Fibroblast of mammary gland (primary cell): ENCODE data around the gene TBCEL.

Experiments used
- DNase-seq: peaks from one replicate; pipeline ENCODE4 v3.0.0-alpha.2; 2010; ENCODE audit warnings: low read depth
- H3K4me3 ChIP-seq: 2 replicates; pipeline ENCODE4 v1.5.1; 2011; ENCODE audit warnings: low read depth, mild to moderate bottlenecking, low read length, moderate library complexity; ENCODE audit not compliant: control insufficient read depth
- TF ChIP-seq, protein P1 (sequence below): conservative IDR thresholded peaks from 2 replicates; pipeline ENCODE4 v1.5.1; 2011; ENCODE audit warnings: low read depth, low read length, inconsistent platforms; ENCODE audit not compliant: control insufficient read depth, insufficient read depth

Gene TBCEL

GRCh38 chr11:121132211-121132976 is 108.5 kb downstream of the TBCEL start:
- no peak overlapping the region for H3K4me3 ChIP-seq
- TF ChIP-seq, protein P1, sequence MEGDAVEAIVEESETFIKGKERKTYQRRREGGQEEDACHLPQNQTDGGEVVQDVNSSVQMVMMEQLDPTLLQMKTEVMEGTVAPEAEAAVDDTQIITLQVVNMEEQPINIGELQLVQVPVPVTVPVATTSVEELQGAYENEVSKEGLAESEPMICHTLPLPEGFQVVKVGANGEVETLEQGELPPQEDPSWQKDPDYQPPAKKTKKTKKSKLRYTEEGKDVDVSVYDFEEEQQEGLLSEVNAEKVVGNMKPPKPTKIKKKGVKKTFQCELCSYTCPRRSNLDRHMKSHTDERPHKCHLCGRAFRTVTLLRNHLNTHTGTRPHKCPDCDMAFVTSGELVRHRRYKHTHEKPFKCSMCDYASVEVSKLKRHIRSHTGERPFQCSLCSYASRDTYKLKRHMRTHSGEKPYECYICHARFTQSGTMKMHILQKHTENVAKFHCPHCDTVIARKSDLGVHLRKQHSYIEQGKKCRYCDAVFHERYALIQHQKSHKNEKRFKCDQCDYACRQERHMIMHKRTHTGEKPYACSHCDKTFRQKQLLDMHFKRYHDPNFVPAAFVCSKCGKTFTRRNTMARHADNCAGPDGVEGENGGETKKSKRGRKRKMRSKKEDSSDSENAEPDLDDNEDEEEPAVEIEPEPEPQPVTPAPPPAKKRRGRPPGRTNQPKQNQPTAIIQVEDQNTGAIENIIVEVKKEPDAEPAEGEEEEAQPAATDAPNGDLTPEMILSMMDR, result no peak
- DNase-seq, result no peak

DNA sequence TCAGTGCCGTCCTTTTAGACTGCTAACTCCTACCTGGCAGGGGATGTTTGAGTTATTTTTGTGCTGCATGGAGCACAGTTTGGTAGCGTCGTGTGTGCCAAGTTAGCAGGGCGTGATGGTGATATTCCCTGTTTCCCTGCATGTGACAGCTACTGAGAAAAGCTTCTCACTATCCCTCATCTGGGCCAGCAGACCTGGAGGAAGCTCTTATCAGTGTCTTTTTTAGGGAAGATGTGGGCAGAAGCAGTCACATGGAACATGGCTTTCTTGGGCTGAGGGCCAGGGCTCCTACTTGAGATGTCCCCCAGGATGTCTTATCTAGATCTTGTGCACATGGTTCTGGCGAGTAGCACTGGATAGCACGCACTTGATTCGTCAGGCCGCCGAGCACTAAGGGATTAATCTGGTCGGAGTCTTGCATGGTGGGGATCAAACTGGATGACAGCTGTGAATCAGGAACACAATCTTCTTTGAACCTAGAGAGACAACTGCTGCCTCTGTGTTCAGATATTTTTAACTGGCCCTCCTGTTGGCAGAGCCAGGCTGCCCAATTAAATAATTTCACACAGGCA is 110.9 kb downstream of the TBCEL start:
- TF ChIP-seq, protein P1, result no peak
- H3K4me3 ChIP-seq, result no peak overlapping the region
- DNase-seq, result no peak

- DNase-seq, result no peak
- TF ChIP-seq, protein P1, result no peak
- H3K4me3 ChIP-seq, result no peak overlapping the region
Observed at GRCh38 chr11:121137005-121137404, 113.1 kb downstream of the TBCEL start.

DNA sequence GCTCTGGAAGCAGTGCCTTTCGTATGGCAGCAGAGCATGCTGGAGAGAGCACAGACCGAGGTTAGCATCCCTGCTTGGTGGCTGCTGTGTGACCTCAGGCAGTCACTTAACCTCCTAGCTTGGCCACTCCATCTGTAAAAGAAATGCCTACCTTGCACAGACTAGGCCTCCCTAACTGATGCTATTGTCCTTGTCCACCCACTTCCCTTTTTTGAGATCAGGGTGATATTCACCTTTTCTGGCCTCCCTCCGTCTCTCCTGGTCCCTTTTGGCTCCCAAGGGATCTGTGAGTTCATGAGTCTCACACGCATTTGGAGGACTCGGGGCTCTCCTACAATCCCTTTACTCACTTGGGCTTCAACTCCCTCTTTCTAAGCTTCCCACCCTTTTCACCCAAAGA is 114.4 kb downstream of the TBCEL start:
- no peak for DNase-seq
- H3K4me3 ChIP-seq, result no peak overlapping the region
- TF ChIP-seq, protein P1, result no peak

DNA sequence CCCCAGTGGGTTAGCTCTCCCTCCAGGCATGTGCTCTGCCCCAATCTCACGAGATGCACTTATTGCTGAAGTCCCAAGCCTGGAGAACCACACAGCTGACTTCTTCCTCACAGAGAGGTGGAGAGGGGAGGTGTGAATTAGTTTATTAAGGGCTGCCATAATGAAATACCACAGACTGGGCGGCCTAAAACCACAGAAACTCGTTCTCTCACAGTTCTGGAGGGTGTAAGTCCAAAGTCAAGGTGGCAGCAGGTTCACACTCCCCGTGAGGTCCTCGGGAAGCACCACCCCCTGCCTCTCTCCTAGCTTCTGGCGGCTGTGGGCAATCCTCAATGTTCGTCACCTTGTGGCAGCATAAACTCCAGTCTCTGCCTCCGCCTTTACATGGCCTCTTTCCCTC is 116.5 kb downstream of the TBCEL start:
- TF ChIP-seq, protein P1, result no peak
- no peak overlapping the region for H3K4me3 ChIP-seq
- DNase-seq, result no peak
